Measurements from ENCODE around the gene WWP2.
"Not testable (repeated sequence)": the region's sequence is repeated elsewhere in the genome, so short reads cannot be mapped to it uniquely, and the experiment has no call there.

GRCh38 chr16:69954241-69954640 lies 192.1 kb downstream of the WWP2 start:
- not testable (repeated sequence) for TF ChIP-seq CTCF, POLR2A (IDR thresholded peaks at IDR 0.05)

All from body of pancreas (tissue), 4 donors.